GM23248 (cell line): Measurements from ENCODE around the gene CUEDC2. TPM values are rescaled to one million over a fixed set of nuclear protein-coding genes. Genes with fewer than 3 reads are reported as not detected.

ENCODE experiments used
- DNase-seq: peaks from one replicate; pipeline ENCODE4 v3.0.0-alpha.2; 2015
- H2AFZ ChIP-seq: fragments of 200-600 bp; sonication (generic); 2 replicates; pipeline ENCODE4 v1.6.1; 2016; ENCODE audit warnings: antibody characterized with exemption
- H3F3A ChIP-seq: fragments of 200-600 bp; sonication (generic); 2 replicates; pipeline ENCODE4 v1.6.1; 2016; ENCODE audit warnings: mild to moderate bottlenecking, antibody characterized with exemption, mixed run types; ENCODE audit not compliant: insufficient read depth
- H3K27ac ChIP-seq: fragments of 200-600 bp; sonication (generic); 2 replicates; pipeline ENCODE4 v1.5.1; 2016; ENCODE audit warnings: mild to moderate bottlenecking
- H3K27me3 ChIP-seq: fragments of 200-600 bp; sonication (generic); replicated peaks from 2 replicates; pipeline ENCODE4 v1.6.1; 2016; ENCODE audit warnings: mild to moderate bottlenecking; ENCODE audit not compliant: insufficient read depth
- H3K36me3 ChIP-seq: fragments of 200-600 bp; sonication (generic); 2 replicates; pipeline ENCODE4 v1.6.1; 2016; ENCODE audit warnings: low read depth, mild to moderate bottlenecking
- H3K4me1 ChIP-seq: fragments of 200-600 bp; sonication (generic); 2 replicates; pipeline ENCODE4 v1.6.1; 2016; ENCODE audit warnings: mild to moderate bottlenecking; ENCODE audit not compliant: insufficient read depth
- H3K4me2 ChIP-seq: fragments of 200-600 bp; sonication (generic); one replicate; pipeline ENCODE4 v1.6.1; 2016; ENCODE audit warnings: mild to moderate bottlenecking; ENCODE audit not compliant: unreplicated experiment
- H3K4me3 ChIP-seq: fragments of 200-600 bp; sonication (generic); 2 replicates; pipeline ENCODE4 v1.5.1; 2016; ENCODE audit warnings: mild to moderate bottlenecking
- H3K79me2 ChIP-seq: fragments of 200-600 bp; sonication (generic); 2 replicates; pipeline ENCODE4 v1.6.1; 2016; ENCODE audit warnings: mild to moderate bottlenecking; ENCODE audit not compliant: insufficient read depth
- H3K9ac ChIP-seq: fragments of 200-600 bp; sonication (generic); 2 replicates; pipeline ENCODE4 v1.6.1; 2016; ENCODE audit warnings: mild to moderate bottlenecking
- H3K9me2 ChIP-seq: fragments of 200-600 bp; sonication (generic); 2 replicates; pipeline ENCODE4 v1.6.1; 2016; ENCODE audit warnings: mixed run types, mild to moderate bottlenecking, moderate library complexity; ENCODE audit not compliant: insufficient read depth
- H3K9me3 ChIP-seq: fragments of 200-600 bp; sonication (generic); one replicate; pipeline ENCODE4 v1.6.1; 2017; ENCODE audit warnings: low read depth
- H4K20me1 ChIP-seq: fragments of 200-600 bp; sonication (generic); 2 replicates; pipeline ENCODE4 v1.6.0; 2016; ENCODE audit not compliant: insufficient read depth
- EZH2 ChIP-seq: fragments of 200-600 bp; sonication (generic); IDR thresholded peaks from 2 replicates; pipeline ENCODE4 v1.6.1; 2018; ENCODE audit warnings: antibody characterized with exemption, mild to moderate bottlenecking; ENCODE audit not compliant: insufficient read depth, poor library complexity, severe bottlenecking
- EZH2phosphoT487 ChIP-seq: fragments of 200-600 bp; sonication (generic); IDR thresholded peaks from 2 replicates; pipeline ENCODE4 v1.6.1; 2018; ENCODE audit warnings: antibody characterized with exemption, moderate library complexity, mild to moderate bottlenecking, low read depth; ENCODE audit not compliant: insufficient read depth
- WGBS, 2 experiments: methylation state at CpG; one replicate each; pipeline ENCODE4 v1.1.6; 2015 to 2017; ENCODE audit warnings: low lambda C conversion rate in 2 of 2, low coverage in 1 of 2; ENCODE audit errors: missing lambda C conversion rate in 2 of 2; 5-methylcytosine and 5-hydroxymethylcytosine counted together
- in situ Hi-C: fragments of 300-500 bp; cut with MboI; formaldehyde crosslinking; loops from 2 replicates; pipeline ENCODE4 v1.15.0; 2020
- polyA plus RNA-seq: library from polyadenylated mRNA; unstranded; fragments of >200 nt; fragmentation: Nextera tagmentation; extraction: Ambion mirVana; gene quantifications from 2 replicates; pipeline ENCODE4 v1.2.1, GENCODE V29; 2016
- total RNA-seq: library from RNA; depleted of rRNA; stranded (reverse); fragments of >200 nt; shearing (Covaris generic); gene quantifications from 2 replicates; pipeline ENCODE4 v1.2.3, GENCODE V29; 2014

Gene CUEDC2
- total and polyA plus RNA-seq, 2 experiments from 2014 or later = 54.1 to 87.6 TPM

- in situ Hi-C loops = no loop called here
- H3F3A ChIP-seq = no peaks in the 10 kb centered on the region; the same call in 1 of the 2 replicates
Measured at GRCh38 chr10:102435529-102436233, 3.3 kb upstream of the CUEDC2 start.

DNA sequence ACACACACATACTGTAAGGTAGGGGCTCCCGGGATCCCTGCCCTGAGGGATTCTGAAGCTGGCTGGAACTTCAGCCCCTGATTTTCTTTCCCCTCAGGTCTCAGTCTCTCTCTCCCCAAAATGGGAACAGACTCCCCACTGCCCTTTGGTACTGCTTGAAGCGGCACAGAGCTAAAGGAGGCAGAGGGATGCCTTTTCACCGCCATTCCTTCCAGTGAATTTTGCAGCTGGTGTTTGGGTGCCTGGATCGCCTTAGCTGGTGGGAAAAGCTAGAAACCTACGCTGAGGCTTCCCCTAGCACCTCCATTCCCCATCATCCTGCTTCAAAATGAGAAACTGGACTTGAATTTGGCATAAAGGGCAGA, 2.7 kb upstream of the CUEDC2 start:
- Histone ChIP-seq H3K36me3 (no peaks in the 10 kb centered on the region), H3K4me1 (peaks cover 20% of the 10 kb centered on the region), H3K27ac (peak overlapping the region; percentile 62), H3K9ac (peak overlapping the region; percentile 63), H3K79me2 (peaks cover 31% of the 10 kb centered on the region), H4K20me1 (no peaks in the 10 kb centered on the region), H2AFZ (peak overlapping the region; percentile 81), H3F3A (no peaks in the 10 kb centered on the region; the same call in 1 of the 2 replicates), H3K9me3 (no peaks in the 10 kb centered on the region), H3K9me2 (no peaks in the 10 kb centered on the region), H3K27me3 (no peaks in the 10 kb centered on the region), H3K4me3 (peak overlapping the region; percentile 66), H3K4me2 (peak overlapping the region; percentile 71)
- DNase-seq = peak; percentile 30
- TF ChIP-seq EZH2phosphoT487 (no peak), EZH2 (no peak)
- 63 to 64% methylated on average over 5 of the region's 5 CpGs for WGBS, 2 experiments
- in situ Hi-C loops = no loop called here

More at GRCh38 chr10:102435529-102436233, 3.3 kb upstream of the CUEDC2 start:
- peak overlapping the region; percentile 63 for H3K9ac ChIP-seq
- H3K4me3 ChIP-seq = peak overlapping the region; percentile 66
- TF ChIP-seq EZH2phosphoT487 (no peak), EZH2 (no peak)
- H3K79me2 ChIP-seq = peaks cover 25% of the 10 kb centered on the region
- peak overlapping the region; percentile 71 for H3K4me2 ChIP-seq
- no peaks in the 10 kb centered on the region for H4K20me1 ChIP-seq
- no peaks in the 10 kb centered on the region for H3K27me3 ChIP-seq
- peak; percentile 45 for DNase-seq
- H3K36me3 ChIP-seq = no peaks in the 10 kb centered on the region
- peaks cover 20% of the 10 kb centered on the region for H3K4me1 ChIP-seq
- H3K27ac ChIP-seq = peak overlapping the region; percentile 62
- peak overlapping the region; percentile 81 for H2AFZ ChIP-seq
- H3K9me2 ChIP-seq = no peaks in the 10 kb centered on the region
- WGBS, 2 experiments = 23 to 24% methylated on average over 11 to 14 of the region's 14 CpGs
- H3K9me3 ChIP-seq = no peaks in the 10 kb centered on the region

DNA sequence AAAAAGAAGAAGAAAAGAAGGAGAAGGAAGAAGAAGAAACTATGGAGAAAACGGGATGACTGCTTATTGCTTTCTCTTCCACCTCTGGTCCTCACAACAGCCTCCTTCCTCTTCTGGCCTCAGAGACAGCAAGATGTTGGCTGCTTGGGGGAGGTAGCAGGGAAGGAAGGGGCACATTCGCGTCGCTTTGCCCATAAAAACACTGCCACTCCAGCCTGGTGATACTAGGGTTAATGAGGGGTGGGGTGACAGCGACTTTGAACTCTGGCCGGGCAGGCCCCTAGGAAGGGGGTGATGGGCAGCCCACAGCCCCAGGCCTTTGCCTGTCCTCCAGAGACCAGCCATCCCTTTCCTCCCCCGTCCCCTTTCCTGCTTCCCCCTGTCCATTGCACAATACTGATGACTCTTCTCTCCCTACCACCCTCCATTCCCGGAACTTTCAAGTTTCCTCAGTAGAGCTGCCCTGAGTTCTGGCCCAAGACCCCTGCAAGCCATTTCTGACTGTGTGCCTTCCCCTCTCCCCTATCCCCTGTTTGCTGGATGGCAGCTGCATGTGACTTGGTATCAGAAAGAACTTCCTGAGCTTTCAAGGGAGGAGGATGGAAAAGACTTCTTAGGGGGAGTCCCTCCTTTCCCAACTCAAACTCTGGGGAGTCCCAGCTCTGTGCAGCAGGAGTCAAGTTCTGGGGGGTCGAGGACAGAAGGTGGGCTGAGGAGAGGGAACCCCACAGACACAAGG, 2.2 kb upstream of the CUEDC2 start:
- DNase-seq = peak; percentile 80
- H2AFZ ChIP-seq = peak overlapping the region; percentile 81
- H3K4me2 ChIP-seq = peak overlapping the region; percentile 71
- peak overlapping the region; percentile 62 for H3K27ac ChIP-seq
- H3K79me2 ChIP-seq = peaks cover 31% of the 10 kb centered on the region
- no peaks in the 10 kb centered on the region for H3K9me3 ChIP-seq
- H3K4me3 ChIP-seq = peak overlapping the region; percentile 28
- H4K20me1 ChIP-seq = no peaks in the 10 kb centered on the region
- in situ Hi-C loops = no loop called here
- no peaks in the 10 kb centered on the region for H3K27me3 ChIP-seq
- H3K9ac ChIP-seq = peak overlapping the region; percentile 63
- no peaks in the 10 kb centered on the region for H3K36me3 ChIP-seq
- TF ChIP-seq EZH2phosphoT487 (no peak), EZH2 (no peak)
- no peaks in the 10 kb centered on the region for H3K9me2 ChIP-seq
- peaks cover 20% of the 10 kb centered on the region for H3K4me1 ChIP-seq
- 18 to 23% methylated on average over 9 of the region's 9 CpGs for WGBS, 2 experiments
- H3F3A ChIP-seq = no peaks in the 10 kb centered on the region; the same call in 1 of the 2 replicates

DNA sequence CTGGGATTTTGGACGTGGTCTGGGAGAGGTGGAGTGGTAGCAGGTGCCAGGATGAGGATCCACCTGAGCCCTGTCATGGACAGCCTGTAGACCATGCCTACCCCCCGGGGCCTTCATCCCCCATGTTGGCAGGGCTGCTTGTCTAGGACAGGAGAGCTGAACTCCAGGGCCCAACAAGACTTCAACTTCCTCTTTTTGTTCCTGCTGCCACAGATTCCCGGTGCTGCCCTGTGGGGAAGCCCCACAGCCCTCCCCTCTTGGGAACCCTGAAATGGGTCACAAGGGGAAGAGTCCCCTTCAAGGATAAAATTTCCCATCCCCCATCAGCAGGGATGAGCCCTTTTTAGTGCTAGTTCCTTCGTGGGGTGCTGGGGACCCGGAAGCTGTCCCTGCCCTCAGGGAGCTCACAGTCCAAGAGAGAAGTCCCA, 1.3 kb upstream of the CUEDC2 start:
- 45 to 48% methylated on average over 5 of the region's 5 CpGs for WGBS, 2 experiments
- no peaks in the 10 kb centered on the region; the same call in 1 of the 2 replicates for H3F3A ChIP-seq
- DNase-seq = no peak
- no peak overlapping the region for H3K9ac ChIP-seq
- H3K27me3 ChIP-seq = no peaks in the 10 kb centered on the region
- H2AFZ ChIP-seq = no peak overlapping the region
- TF ChIP-seq EZH2phosphoT487 = no peak
- no peak for TF ChIP-seq EZH2
- peaks cover 20% of the 10 kb centered on the region for H3K4me1 ChIP-seq
- in situ Hi-C loops = no loop called here
- H3K79me2 ChIP-seq = peaks cover 31% of the 10 kb centered on the region
- H3K4me2 ChIP-seq = no peak overlapping the region
- H3K27ac ChIP-seq = no peak overlapping the region
- no peak overlapping the region for H3K4me3 ChIP-seq
- H3K36me3 ChIP-seq = no peaks in the 10 kb centered on the region
- no peaks in the 10 kb centered on the region for H4K20me1 ChIP-seq
- no peaks in the 10 kb centered on the region for H3K9me3 ChIP-seq
- H3K9me2 ChIP-seq = no peaks in the 10 kb centered on the region
